Measurements from ENCODE around the gene PRR5. TPM values are rescaled to one million over a fixed set of nuclear protein-coding genes. Genes with fewer than 3 reads are reported as not detected.

PRR5 gene
- total RNA-seq, 1 donor from 2014 or later: 13.6 TPM

DNA sequence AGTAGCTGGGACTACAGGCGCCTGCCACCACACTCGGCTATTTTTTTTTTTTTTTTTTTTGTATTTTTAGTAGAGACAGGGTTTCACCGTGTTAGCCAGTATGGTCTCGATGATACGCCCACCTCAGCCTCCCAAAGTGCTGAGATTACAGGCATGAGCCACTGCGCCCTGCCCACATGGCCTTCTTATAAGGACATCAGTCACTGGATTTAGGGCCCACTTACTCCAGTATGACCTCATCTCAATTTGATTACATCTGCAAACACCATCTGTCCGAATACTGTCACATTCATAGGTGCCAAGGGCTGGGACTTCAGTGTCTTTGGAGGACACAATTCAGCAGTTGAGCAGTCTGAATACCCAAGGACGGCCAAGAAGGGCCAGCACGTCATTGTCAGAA, 8.2 kb upstream of the PRR5 start:
- DNase-seq: no peak

- no peak for DNase-seq
Measured at GRCh38 chr22:44697423-44698141, 4.4 kb upstream of the PRR5 start.

- DNase-seq: no peak
Measured at GRCh38 chr22:44698531-44699421, 3.2 kb upstream of the PRR5 start.

DNA sequence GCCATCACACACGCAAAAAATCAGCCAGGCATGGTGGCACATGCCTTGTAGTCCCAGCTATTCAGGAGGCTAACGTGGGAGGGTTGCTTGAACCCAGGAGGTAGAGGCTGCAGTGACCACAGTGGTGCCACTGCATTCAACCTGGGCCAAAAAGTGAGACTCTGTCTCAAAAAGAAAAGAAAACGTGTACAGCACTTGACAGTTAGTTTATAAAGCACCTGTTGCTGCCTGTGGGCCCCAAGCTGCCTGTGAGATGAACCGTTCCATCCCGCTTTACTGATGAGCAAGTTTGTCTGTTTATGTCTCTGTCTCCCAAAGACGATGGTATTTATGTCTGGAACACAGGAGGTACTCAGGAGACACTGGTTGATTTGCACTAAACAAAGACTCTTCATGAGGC, 1.5 kb upstream of the PRR5 start:
- DNase-seq: no peak

GRCh38 chr22:44701187-44701790, 715 bp upstream of the PRR5 start:
- DNase-seq: no peak

- no peak for DNase-seq
Measured at GRCh38 chr22:44702479-44703198, 635 bp downstream of the PRR5 start.

GRCh38 chr22:44703255-44703870, 1.4 kb downstream of the PRR5 start:
- DNase-seq: no peak

DNA sequence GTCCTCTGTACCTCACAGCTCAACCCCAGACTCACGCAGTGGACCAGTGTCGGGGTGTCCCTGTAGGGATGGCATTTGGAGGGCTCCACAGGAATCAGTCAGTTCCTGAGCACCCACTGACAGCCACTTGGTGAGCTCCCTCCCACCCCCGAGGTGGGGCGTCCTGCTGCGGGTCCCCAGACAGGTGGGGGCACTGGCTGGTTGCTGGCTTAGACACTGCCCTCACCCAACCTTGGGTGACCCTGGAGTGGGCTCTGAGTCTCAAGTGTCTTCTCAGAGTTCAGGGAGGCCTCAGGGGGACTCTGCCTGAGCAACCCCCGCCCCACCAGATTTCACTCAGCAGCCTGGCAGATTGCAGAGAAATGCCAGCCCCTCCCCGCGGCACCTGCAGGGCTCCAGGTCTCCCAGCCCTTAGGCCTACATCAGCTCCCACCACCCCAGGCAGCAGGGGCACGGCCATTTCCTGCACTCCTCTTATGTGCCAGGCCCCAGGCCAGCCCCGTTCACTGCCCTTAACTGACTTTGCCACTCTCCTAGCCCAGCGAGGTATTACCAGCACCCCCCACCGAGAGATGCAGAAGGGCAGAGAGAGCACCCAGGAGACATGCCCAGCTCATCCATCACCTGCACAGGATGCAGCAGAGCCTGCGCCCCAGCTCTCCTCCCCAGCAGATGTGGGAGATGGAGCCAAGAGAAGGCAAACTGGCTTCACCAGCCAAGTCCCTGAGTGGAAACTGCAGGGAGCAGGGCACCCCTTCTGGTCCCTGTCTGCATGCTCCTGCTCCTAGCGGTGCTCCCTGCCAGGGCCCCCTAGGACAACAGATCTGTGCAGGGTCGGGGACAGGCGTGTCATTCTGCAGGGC, 2.4 kb downstream of the PRR5 start:
- no peak for DNase-seq

GRCh38 chr22:44705022-44705297, 3.0 kb downstream of the PRR5 start:
- no peak for DNase-seq

DNA sequence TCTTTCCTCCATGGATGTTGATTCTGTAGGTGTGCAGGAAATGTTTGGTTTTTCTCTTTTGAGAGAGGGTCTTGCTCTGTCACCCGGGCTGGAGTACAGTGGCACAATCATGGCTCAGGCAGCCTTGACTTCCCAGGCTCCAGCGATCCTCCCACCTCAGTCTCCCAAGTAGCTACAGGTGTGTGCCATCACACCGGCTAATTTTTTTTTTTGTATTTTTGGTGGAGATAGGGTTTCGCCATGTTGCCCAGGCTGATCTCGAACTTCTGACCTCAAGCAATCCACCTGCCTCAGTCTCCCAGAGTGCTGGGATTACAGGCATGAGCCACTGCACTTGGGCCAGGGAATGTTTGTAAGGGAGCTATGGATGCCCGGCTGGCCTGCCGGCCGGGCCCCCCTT, 4.5 kb downstream of the PRR5 start:
- no peak for DNase-seq

GRCh38 chr22:44707178-44707577, 5.2 kb downstream of the PRR5 start:
- no peak for DNase-seq

DNA sequence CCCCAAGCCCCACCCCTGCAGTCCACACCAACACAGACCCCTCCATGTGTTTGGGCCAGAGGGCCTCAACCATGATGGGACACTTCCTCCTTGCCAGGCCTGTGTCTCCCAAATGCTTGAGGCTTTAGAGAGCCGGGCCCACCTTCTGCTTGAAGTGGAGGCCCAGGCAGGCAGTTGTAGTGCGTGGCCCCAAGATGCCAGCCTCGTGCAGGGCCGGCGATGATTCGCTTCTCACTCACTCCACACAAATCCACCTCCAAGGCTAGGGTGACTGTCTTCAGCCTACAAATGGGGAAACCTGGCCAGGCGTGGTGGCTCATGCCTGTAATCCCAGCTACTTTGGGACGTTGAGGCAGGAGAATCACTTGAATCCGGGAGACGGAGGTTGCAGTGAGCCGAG, 5.7 kb downstream of the PRR5 start:
- no peak for DNase-seq

- DNase-seq: no peak
Measured at GRCh38 chr22:44709881-44710392, 7.9 kb downstream of the PRR5 start.

DNA sequence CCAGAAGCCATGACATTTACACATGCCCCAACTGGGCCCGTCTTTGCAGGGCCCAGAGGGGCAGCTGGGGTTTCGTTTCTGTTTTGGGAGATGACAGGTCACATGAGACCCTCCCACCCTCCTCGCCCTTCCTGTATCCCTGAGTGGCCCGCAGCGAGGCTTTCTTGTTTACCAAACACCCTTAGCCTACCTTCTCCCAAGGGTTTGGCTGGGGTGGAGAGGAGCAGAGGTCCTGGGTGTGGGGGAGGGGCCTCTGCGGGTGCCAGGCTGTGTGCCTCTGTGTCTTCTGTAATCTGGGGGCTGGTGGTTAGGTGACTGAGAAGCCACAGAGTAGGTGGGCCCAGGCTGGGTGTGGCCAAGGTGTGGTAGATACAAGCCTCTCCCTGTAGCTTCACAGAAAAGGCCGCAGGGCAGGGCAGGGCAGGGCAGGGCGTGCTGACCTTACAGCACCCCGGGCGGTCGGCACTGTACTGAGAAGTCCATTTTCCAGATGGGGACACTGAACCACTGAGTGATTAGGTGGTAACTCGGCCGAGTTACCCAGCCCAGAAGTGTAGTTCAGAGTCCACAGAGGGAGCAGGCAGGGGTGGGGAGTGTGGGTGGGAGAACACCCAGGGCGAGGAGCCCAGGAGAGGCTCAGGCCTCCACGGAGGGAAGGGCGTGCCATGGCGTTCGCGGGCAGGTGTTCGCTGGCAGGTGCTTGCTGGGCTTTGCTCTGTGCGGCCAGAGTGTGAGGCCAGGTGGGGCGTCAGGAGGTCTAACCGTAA, 8.7 kb downstream of the PRR5 start:
- no peak for DNase-seq

- no peak for DNase-seq
Measured at GRCh38 chr22:44711241-44711560, 9.2 kb downstream of the PRR5 start.

DNA sequence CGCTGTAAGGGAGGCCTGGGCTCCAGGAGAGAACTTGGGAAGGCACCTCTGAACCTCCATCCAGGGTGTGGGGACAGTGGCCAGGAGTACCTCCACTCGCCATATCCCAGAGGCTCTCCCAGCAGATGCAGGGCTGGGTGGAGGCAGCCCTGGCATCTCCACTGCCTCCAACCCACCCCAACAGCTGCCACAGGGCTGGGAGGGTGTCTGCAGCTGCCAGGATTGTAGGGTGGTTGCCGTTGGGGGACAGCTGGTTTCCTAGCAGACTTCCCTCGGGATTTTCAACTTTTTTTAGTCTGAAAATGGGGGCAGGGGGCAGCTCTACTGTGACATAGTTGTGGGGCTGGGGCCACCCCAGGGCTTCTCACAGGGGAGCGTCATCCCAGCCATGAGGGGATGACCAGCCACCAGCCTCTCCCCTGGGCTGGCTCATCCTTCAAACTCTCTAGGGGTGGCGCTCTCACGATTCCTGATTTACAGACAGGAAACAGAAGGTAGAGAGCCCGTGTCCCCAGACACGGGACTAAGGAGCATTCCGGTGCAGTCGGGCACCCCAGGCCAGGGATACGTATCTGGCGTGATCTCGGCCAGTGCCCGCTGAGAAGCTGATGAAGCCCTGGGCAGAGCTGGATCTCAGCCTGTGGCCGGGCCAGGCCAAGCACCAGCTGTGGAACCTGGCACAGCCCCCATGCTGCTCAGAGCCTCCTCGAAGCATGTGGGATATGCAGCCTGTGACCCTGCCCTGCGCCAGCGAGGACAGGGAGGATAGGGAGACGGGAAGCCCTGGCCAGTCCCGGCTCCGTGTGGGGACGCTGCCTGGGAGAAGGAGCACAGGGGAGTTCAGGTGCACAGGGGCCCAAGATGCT, 9.9 kb downstream of the PRR5 start:
- DNase-seq: no peak

DNA sequence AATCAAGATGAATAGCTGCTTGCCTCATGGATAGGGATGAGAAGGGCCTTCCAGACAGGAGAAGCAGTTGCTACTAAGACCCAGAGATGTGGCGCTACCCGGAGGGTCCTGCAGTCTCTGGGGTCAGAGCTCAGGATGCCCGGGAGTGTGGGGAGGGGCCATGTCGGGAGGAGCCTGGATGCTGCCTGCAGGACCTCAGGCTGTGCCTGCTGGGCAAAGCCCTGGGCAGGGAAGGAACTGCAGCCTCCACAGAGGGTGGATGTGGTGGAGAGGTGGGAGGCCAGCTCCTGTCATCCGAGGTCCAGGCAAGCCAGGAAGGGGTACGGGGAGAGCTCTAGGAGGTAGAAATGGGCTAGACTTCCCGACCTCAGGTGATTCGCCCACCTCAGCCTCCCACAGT, 11.0 kb downstream of the PRR5 start:
- DNase-seq: no peak

GRCh38 chr22:44714703-44715350, 12.8 kb downstream of the PRR5 start:
- DNase-seq: no peak

DNA sequence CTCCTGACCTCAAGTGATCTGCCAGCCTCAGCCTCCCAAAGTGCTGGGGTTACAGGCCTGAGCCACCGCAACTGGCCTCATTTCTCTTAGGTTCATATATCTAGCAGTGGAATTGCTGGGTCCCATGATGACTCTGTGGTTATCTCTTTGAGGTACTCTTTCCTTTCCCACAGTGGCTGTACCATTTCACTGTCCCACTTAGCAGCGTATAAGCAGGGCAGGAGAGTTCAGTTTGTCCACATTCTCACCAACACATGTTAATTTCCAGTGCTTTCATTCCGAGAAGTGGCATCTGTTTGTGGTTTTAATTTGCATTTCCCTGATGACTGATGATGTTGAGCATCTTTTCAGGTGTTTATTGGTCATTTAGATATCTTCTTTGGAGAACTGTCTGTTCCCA, 16.4 kb downstream of the PRR5 start:
- DNase-seq: no peak
